ENCODE measurements around the gene HS3ST5. TPM values are rescaled to one million over a fixed set of nuclear protein-coding genes. Genes with fewer than 3 reads are reported as not detected.
"Not testable (repeated sequence)": the region's sequence is repeated elsewhere in the genome, so short reads cannot be mapped to it uniquely, and the experiment has no call there.

Gene HS3ST5
- total RNA-seq, 4 donors from 2014 or later = 0.48 TPM; not detected in 3

DNA sequence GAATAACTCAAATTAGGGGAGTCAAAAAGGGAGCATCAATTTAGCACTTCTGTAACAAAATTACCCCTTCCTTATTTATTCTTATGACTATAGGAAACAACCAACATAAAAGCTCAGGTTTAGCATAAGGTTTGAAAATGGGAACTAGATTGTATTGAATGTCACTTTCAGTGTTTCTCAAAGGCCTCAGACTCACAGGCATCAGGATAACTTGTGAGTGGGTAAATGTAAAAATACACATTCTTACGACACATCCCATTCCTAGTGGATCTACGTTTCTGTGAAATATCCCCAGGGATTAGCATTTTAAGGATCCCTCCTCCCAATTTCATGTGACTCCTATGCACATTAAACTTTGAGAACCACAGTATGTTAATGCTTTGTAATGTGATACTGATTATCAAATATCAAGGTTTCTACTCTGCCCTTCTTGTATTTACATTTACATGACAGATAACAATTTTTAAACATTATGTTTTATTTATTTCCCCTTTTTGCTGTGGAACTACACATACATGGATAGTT is 114.8 kb downstream of the HS3ST5 start:
- H3K4me3 ChIP-seq = no peak overlapping the region
- no peak overlapping the region for H3K27ac ChIP-seq
- no peaks in the 10 kb centered on the region for H3K36me3 ChIP-seq
- H3K27me3 ChIP-seq = no peaks in the 10 kb centered on the region
- H3K9me3 ChIP-seq = no peaks in the 10 kb centered on the region
- intact Hi-C loops (cut with DNase I; ENCODE audit: low total_unique reads) = no loop called here
- TF ChIP-seq, protein P1, sequence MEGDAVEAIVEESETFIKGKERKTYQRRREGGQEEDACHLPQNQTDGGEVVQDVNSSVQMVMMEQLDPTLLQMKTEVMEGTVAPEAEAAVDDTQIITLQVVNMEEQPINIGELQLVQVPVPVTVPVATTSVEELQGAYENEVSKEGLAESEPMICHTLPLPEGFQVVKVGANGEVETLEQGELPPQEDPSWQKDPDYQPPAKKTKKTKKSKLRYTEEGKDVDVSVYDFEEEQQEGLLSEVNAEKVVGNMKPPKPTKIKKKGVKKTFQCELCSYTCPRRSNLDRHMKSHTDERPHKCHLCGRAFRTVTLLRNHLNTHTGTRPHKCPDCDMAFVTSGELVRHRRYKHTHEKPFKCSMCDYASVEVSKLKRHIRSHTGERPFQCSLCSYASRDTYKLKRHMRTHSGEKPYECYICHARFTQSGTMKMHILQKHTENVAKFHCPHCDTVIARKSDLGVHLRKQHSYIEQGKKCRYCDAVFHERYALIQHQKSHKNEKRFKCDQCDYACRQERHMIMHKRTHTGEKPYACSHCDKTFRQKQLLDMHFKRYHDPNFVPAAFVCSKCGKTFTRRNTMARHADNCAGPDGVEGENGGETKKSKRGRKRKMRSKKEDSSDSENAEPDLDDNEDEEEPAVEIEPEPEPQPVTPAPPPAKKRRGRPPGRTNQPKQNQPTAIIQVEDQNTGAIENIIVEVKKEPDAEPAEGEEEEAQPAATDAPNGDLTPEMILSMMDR (IDR thresholded peaks at IDR 0.05) = no peak
- no peak for TF ChIP-seq POLR2A (IDR thresholded peaks at IDR 0.05)
- H3K4me1 ChIP-seq = no peaks in the 10 kb centered on the region
- DNase-seq = no peak

DNA sequence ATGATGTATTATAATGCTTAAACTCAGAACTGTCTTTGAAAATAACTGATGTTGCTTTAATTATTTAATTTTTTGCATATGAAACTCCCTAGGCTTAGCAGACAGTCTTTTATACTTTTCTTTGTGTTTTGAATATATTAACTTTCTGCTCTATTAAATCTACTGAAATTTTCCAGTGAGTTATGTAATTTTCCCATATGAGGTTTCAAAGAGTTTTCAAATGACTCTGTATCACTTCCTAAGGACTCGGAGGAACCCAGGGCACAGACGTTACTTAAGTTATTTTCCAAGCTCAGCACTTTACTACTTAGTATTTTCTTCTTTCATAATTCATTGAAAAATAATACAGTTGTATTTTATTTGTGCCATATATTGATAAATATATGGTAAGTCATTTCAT is 122.6 kb downstream of the HS3ST5 start:
- no peaks in the 10 kb centered on the region for H3K9me3 ChIP-seq
- intact Hi-C loops (cut with DNase I; ENCODE audit: low total_unique reads) = no loop called here
- H3K27me3 ChIP-seq = no peaks in the 10 kb centered on the region
- H3K36me3 ChIP-seq = no peaks in the 10 kb centered on the region
- TF ChIP-seq, protein P1 (IDR thresholded peaks at IDR 0.05) = no peak
- no peak for TF ChIP-seq POLR2A (IDR thresholded peaks at IDR 0.05)
- H3K4me1 ChIP-seq = no peaks in the 10 kb centered on the region
- no peak overlapping the region for H3K27ac ChIP-seq
- no peak for DNase-seq
- H3K4me3 ChIP-seq = no peak overlapping the region

DNA sequence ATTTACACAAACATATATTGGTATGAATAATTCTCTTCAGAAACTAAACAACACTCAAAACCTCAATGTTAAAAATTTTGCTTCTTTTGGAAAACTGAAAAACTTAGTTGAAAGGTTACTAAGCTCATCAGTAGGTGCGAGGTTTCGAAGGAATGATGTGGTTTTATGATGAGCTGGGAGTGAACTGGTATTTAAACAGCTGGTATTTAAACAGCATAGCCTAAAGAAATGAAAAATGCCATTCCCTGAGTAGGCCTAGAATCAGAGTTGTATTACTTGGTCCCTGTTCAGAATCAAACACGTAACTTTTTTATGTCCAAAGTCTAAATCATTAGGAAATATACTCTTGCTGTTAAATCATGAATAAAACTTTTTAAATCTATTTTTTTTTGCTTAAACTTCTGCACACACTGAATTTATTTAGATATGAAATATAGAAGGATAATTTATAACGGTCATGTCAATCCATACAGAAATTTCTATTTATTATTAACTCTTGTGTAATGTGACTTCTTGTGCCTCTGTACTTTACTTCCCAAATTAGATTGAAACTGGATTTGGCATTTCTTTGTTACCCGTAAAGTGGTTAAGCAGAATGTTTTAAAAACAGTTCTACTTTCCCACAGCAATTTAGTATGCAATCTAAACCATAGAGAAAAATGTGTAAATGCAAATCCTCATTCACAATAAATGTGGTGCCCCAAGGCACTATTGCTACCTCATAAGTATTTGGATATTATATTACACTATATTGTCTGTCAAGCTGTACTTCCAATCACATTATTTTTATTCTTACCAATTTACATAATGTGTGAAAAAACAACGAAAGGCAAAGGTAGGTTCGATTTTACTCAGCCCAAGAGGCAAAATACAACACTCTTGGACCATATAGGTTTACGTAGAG is 124.1 kb downstream of the HS3ST5 start:
- Histone ChIP-seq H3K27me3 (no peaks in the 10 kb centered on the region), H3K36me3 (no peaks in the 10 kb centered on the region), H3K4me1 (no peaks in the 10 kb centered on the region), H3K9me3 (no peaks in the 10 kb centered on the region), H3K4me3 (no peak overlapping the region), H3K27ac (no peak overlapping the region)
- TF ChIP-seq, protein P1 (IDR thresholded peaks at IDR 0.05) = no peak
- TF ChIP-seq POLR2A (IDR thresholded peaks at IDR 0.05) = no peak
- no peak for DNase-seq
- intact Hi-C loops (cut with DNase I; ENCODE audit: low total_unique reads) = no loop called here

DNA sequence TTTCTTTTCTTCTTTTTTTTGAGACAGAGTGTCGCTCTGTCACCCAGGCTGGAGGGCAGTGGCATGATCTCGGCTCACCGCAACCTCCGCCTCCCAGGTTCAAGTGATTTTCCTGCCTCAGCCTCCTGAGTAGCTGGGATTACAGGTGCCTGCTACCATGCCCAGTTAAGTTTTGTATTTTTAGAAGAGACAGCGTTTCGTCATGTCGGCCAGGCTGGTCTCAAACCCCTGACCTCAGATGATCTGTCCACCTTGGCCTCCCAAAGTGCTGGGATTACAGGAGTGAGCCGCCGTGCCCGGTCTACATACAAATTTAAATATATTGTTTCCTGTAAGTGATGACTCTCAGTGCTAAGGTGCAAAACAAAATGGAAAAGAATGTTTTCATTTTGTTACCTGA is 124.8 kb downstream of the HS3ST5 start:
- H3K36me3 ChIP-seq; H3K9me3 ChIP-seq; H3K27me3 ChIP-seq; H3K4me1 ChIP-seq; intact Hi-C loops (cut with DNase I; ENCODE audit: low total_unique reads); H3K27ac ChIP-seq; DNase-seq; H3K4me3 ChIP-seq: not testable (repeated sequence)

DNA sequence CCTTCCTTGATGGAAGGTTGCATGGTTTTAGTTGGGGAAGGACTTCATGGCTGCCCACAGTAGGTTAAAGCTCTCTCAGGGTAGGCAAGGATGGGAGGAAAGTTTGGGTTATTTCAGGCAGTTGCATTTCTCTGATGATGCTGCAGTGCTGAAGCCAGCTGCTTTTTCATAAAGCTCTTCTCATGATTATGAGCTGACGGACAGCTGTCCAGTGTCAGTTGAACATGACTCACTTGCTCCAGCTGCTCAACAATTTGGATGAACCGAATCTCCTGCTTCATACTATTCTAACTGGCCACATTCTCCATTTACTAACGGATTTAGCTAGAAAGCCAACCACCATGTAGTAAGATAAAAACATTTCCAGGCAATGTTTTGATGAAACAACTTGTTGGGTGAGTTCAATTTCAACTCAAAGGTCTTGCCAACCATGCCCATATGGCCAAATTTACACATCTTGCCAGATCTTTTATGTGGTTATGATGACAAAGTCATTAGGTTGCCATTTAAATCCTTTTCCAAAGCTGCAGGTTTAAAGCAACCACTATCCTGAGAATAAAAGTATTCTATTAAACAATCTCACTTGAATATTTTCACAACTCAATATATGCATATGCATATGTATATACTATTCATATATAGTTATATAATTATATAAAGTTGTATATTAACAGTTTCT is 125.9 kb downstream of the HS3ST5 start:
- DNase-seq = no peak
- H3K36me3 ChIP-seq = no peaks in the 10 kb centered on the region
- H3K4me1 ChIP-seq = no peaks in the 10 kb centered on the region
- H3K9me3 ChIP-seq = no peaks in the 10 kb centered on the region
- H3K4me3 ChIP-seq = no peak overlapping the region
- no peaks in the 10 kb centered on the region for H3K27me3 ChIP-seq
- TF ChIP-seq POLR2A (IDR thresholded peaks at IDR 0.05) = no peak
- TF ChIP-seq, protein P1 (IDR thresholded peaks at IDR 0.05) = no peak
- H3K27ac ChIP-seq = no peak overlapping the region
- intact Hi-C loops (cut with DNase I; ENCODE audit: low total_unique reads) = no loop called here
